ENCODE measurements around the gene LHFPL2.

DNA sequence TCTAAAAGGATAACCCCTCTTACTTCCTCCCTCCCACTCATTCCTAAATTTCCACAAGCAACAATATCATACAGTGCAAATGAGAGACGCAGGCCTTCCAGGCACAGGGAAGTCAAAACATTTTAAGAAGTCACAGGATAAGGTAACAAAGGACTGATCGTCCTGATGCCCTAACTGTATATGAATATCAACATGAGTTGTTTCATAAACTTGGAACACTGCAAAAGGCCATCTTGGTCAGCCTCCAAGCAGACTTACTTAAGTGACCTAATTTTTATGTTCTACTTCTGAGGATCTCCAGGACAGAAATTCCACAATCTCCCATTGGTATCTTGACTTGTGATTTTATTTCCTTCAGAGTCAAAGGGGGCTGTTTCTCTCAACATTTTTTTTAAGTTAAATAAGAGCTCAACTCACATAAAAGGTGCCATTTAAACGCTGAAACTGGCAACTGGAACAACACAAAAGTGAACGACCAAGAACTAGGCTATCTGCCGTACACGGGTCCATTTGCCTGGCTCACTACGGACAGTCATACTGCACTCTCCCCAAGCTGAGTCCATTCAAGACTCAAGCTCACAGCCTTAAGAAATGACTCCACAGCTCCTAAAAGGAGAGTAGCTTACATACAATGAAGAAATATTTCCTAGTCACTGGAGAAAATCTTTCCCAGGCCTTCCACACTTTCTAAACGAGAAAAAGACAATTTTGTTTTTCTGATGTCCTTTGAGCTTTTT lies 71.3 kb downstream of the LHFPL2 start:
- no peak for TF ChIP-seq CTCF (IDR thresholded peaks at IDR 0.05; ENCODE audit: low read depth, low read length, poor library complexity, severe bottlenecking)
- no peak for TF ChIP-seq EZH2phosphoT487 (IDR thresholded peaks at IDR 0.05; ENCODE audit: borderline replicate concordance, low read length)
